WI38 (cell line): Measurements from ENCODE around the gene CLDND2.

ENCODE experiments used
- H3K4me3 ChIP-seq: 2 replicates; pipeline ENCODE4 v1.5.1; 2011; ENCODE audit warnings: low read depth, mild to moderate bottlenecking, control low read depth, low read length
- CTCF ChIP-seq: IDR thresholded peaks from 2 replicates; pipeline ENCODE4 v1.5.1; 2012; ENCODE audit warnings: low read depth, mild to moderate bottlenecking, control low read depth, low read length

CLDND2 gene

GRCh38 chr19:51319649-51320279 is 49.0 kb downstream of the CLDND2 start:
- no peak overlapping the region for H3K4me3 ChIP-seq
- TF ChIP-seq CTCF, result no peak

- no peak overlapping the region for H3K4me3 ChIP-seq
- TF ChIP-seq CTCF, result no peak
Observed at GRCh38 chr19:51318687-51319648, 49.8 kb downstream of the CLDND2 start.

- TF ChIP-seq CTCF, result no peak
Observed at GRCh38 chr19:51317968-51318367, 50.8 kb downstream of the CLDND2 start.

GRCh38 chr19:51317376-51317775 is 51.4 kb downstream of the CLDND2 start:
- H3K4me3 ChIP-seq, result no peak overlapping the region
- TF ChIP-seq CTCF, result no peak

More at GRCh38 chr19:51317968-51318367, 50.8 kb downstream of the CLDND2 start:
- H3K4me3 ChIP-seq, result no peak overlapping the region
